SH-SY5Y (cell line): ENCODE results near the gene DNAJC15.

ENCODE experiments used
- GATA2 ChIP-seq: IDR thresholded peaks from 2 replicates; pipeline ENCODE4 v1.6.1; 2011; ENCODE audit warnings: mild to moderate bottlenecking, low read depth, low read length
- GATA3 ChIP-seq: IDR thresholded peaks from 2 replicates; pipeline ENCODE4 v1.6.1; 2011; ENCODE audit warnings: low read depth, mild to moderate bottlenecking, low read length, moderate library complexity

DNAJC15 gene

GRCh38 chr13:43089912-43090498 is 66.6 kb downstream of the DNAJC15 start:
- TF ChIP-seq GATA3 (no peak), GATA2 (no peak)

- no peak for TF ChIP-seq GATA2
These were observed 71.5 kb downstream of the DNAJC15 start for GRCh38 chr13:43094901-43095300.

- TF ChIP-seq GATA3 (peak; percentile 59), GATA2 (no peak; the same call in 1 of the 2 replicates)
These were observed 72.7 kb downstream of the DNAJC15 start for GRCh38 chr13:43095771-43096719.

GRCh38 chr13:43100667-43101066 is 77.3 kb downstream of the DNAJC15 start:
- no peak for TF ChIP-seq GATA2
- no peak for TF ChIP-seq GATA3

- no peak for TF ChIP-seq GATA2
- no peak for TF ChIP-seq GATA3
These were observed 78.9 kb downstream of the DNAJC15 start for GRCh38 chr13:43102304-43102703.

GRCh38 chr13:43107780-43108179 is 84.4 kb downstream of the DNAJC15 start:
- no peak for TF ChIP-seq GATA3

- no peak for TF ChIP-seq GATA3
- no peak for TF ChIP-seq GATA2
These were observed 86.7 kb downstream of the DNAJC15 start for GRCh38 chr13:43110036-43110435.

- no peak for TF ChIP-seq GATA2
- TF ChIP-seq GATA3 = no peak
These were observed 87.3 kb downstream of the DNAJC15 start for GRCh38 chr13:43110658-43111057.

GRCh38 chr13:43111559-43112400 is 88.4 kb downstream of the DNAJC15 start:
- TF ChIP-seq GATA3 = no peak
- no peak for TF ChIP-seq GATA2

- no peak for TF ChIP-seq GATA3
- no peak for TF ChIP-seq GATA2
These were observed 90.2 kb downstream of the DNAJC15 start for GRCh38 chr13:43113603-43114002.

- TF ChIP-seq GATA2 (no peak), GATA3 (no peak)
These were observed 91.1 kb downstream of the DNAJC15 start for GRCh38 chr13:43114504-43114903.

GRCh38 chr13:43115141-43115540 is 91.8 kb downstream of the DNAJC15 start:
- TF ChIP-seq GATA3 (no peak), GATA2 (no peak)

GRCh38 chr13:43116242-43116641 is 92.9 kb downstream of the DNAJC15 start:
- TF ChIP-seq GATA3 (no peak), GATA2 (no peak)

GRCh38 chr13:43118521-43118920 is 95.1 kb downstream of the DNAJC15 start:
- TF ChIP-seq GATA3 (no peak), GATA2 (no peak)
